PC-9 (cell line): ENCODE data around the gene ERC2. TPM values are rescaled to one million over a fixed set of nuclear protein-coding genes. Genes with fewer than 3 reads are reported as not detected.

Experiments
- BruUV-seq: library from RNA; stranded (reverse); fragments of 400-500 nt; replicated peaks from 2 replicates; lab custom pipeline; 2021; lab: Mats Ljungman, UMichigan
- CTCF ChIA-PET: fragments of 300-600 bp; sonication (Branson Sonifier 250); formaldehyde crosslinking; loops from one replicate; lab custom pipeline; 2022; ENCODE audit warnings: antibody characterized with exemption; lab: Charles Lee
- POLR2A ChIA-PET: fragments of 300-600 bp; sonication (Branson Sonifier 250); formaldehyde crosslinking; loops from one replicate; lab custom pipeline; 2022; ENCODE audit warnings: antibody characterized with exemption; ENCODE audit not compliant: unreplicated experiment; lab: Charles Lee
- DNase-seq, 2 experiments: peaks; one replicate each; pipeline versions ENCODE4 v3.0.0 to v3.0.0-alpha.2; 2015 to 2022; ENCODE audit warnings: mixed read lengths in 1 of 2
- H2AFZ ChIP-seq: fragments of 200-600 bp; sonication (generic); 2 replicates; pipeline ENCODE4 v1.8.1; 2017; ENCODE audit warnings: antibody characterized with exemption
- H3F3A ChIP-seq: fragments of 200-600 bp; sonication (generic); 2 replicates; pipeline ENCODE4 v1.8.1; 2017; ENCODE audit warnings: antibody characterized with exemption, mild to moderate bottlenecking, low read depth; ENCODE audit not compliant: insufficient read depth
- H3K27ac ChIP-seq: fragments of 200-600 bp; sonication (generic); 2 replicates; pipeline ENCODE4 v1.6.1; 2016; ENCODE audit warnings: mixed run types
- H3K27me3 ChIP-seq: fragments of 200-600 bp; sonication (generic); 2 replicates; pipeline ENCODE4 v1.6.1; 2016; ENCODE audit warnings: low read depth, mixed run types; ENCODE audit not compliant: insufficient read depth
- H3K36me3 ChIP-seq: fragments of 200-600 bp; sonication (generic); 2 replicates; pipeline ENCODE4 v1.6.1; 2016; ENCODE audit warnings: low read depth, mixed run types
- H3K4me1 ChIP-seq: fragments of 200-600 bp; sonication (generic); replicated peaks from 2 replicates; pipeline ENCODE4 v1.6.1; 2016; ENCODE audit warnings: mixed run types; ENCODE audit not compliant: insufficient read depth
- H3K4me2 ChIP-seq: fragments of 200-600 bp; sonication (generic); 2 replicates; pipeline ENCODE4 v1.6.1; 2017; ENCODE audit warnings: mixed run types
- H3K4me3 ChIP-seq: fragments of 200-600 bp; sonication (generic); 2 replicates; pipeline ENCODE4 v1.6.1; 2016; ENCODE audit warnings: mixed run types
- H3K79me2 ChIP-seq: fragments of 200-600 bp; sonication (generic); 2 replicates; pipeline ENCODE4 v1.6.1; 2017; ENCODE audit warnings: low read depth, mixed run types
- H3K9me2 ChIP-seq: fragments of 200-600 bp; sonication (generic); 2 replicates; pipeline ENCODE4 v1.8.1; 2017; ENCODE audit warnings: mild to moderate bottlenecking; ENCODE audit not compliant: insufficient read depth
- H3K9me3 ChIP-seq: fragments of 200-600 bp; sonication (generic); 2 replicates; pipeline ENCODE4 v1.8.1; 2016; ENCODE audit warnings: low read depth; ENCODE audit not compliant: insufficient read depth
- H4K20me1 ChIP-seq: fragments of 200-600 bp; sonication (generic); 2 replicates; pipeline ENCODE4 v1.8.1; 2017; ENCODE audit not compliant: insufficient read depth
- CTCF ChIP-seq: fragments of 200-600 bp; sonication (generic); conservative IDR thresholded peaks from 2 replicates; pipeline ENCODE4 v1.6.1; 2017; ENCODE audit warnings: mixed run types, antibody characterized with exemption, mild to moderate bottlenecking, moderate library complexity
- EZH2 ChIP-seq: fragments of 200-600 bp; sonication (generic); IDR thresholded peaks from 2 replicates; pipeline ENCODE4 v1.8.0; 2017; ENCODE audit warnings: antibody characterized with exemption, low read depth
- intact Hi-C: fragments of 100-400 bp; cut with micrococcal nuclease; formaldehyde crosslinking; loops from one replicate; pipeline ENCODE4 v1.10.0; 2022; ENCODE audit not compliant: unreplicated experiment
- total RNA-seq: library from RNA; stranded (reverse); gene quantifications from 2 replicates; pipeline ENCODE4 v1.2.3, GENCODE V29; 2021

Gene ERC2
- total RNA-seq, 1 experiment from 2014 or later = 1.4 TPM

DNA sequence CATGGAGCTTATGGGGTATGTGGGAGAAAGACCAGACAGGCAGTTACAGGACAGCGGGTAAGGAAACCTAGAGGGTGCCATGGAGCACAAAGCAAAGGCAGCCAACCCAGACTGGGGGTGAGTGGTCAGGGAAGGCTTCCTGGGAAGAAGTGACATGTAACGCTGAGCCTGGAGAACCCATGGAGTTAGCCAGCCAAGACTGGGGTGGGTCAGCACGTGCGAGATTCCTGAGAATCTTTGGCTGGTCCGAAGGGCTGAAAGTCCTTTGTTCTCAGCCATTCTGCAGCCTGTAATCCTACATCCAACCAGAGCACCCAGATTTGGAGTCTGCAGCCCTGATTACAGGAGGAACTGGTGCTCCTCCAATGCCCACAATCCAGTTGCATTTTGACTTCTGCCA, 861.1 kb downstream of the ERC2 start:
- no peaks in the 10 kb centered on the region for H3K27me3 ChIP-seq
- BruUV-seq = no TSS peak
- H3K4me2 ChIP-seq = no peak overlapping the region
- intact Hi-C loops = no loop called here
- H3K27ac ChIP-seq = no peak overlapping the region
- CTCF ChIA-PET = no interaction called here
- no peaks in the 10 kb centered on the region for H4K20me1 ChIP-seq
- H3K4me3 ChIP-seq = no peak overlapping the region
- H3K36me3 ChIP-seq = no peaks in the 10 kb centered on the region
- H3K9me2 ChIP-seq = no peaks in the 10 kb centered on the region
- TF ChIP-seq CTCF (no peak), EZH2 (no peak)
- no peaks in the 10 kb centered on the region for H3K79me2 ChIP-seq
- H2AFZ ChIP-seq = no peak overlapping the region
- no peak for DNase-seq
- POLR2A ChIA-PET = no interaction called here
- H3K9me3 ChIP-seq = no peaks in the 10 kb centered on the region
- peaks cover 12% of the 10 kb centered on the region for H3K4me1 ChIP-seq
- no peaks in the 10 kb centered on the region for H3F3A ChIP-seq

- no peak overlapping the region for H3K4me2 ChIP-seq
- H3K9me3 ChIP-seq = no peaks in the 10 kb centered on the region
- H3K27me3 ChIP-seq = no peaks in the 10 kb centered on the region
- no peak overlapping the region for H3K27ac ChIP-seq
- TF ChIP-seq CTCF (no peak), EZH2 (no peak)
- H3K9me2 ChIP-seq = no peaks in the 10 kb centered on the region
- no peak overlapping the region for H2AFZ ChIP-seq
- H3K4me3 ChIP-seq = no peak overlapping the region
- no TSS peak for BruUV-seq
- no peaks in the 10 kb centered on the region for H4K20me1 ChIP-seq
- no peak for DNase-seq
- H3K4me1 ChIP-seq = peaks cover 12% of the 10 kb centered on the region
- H3K79me2 ChIP-seq = no peaks in the 10 kb centered on the region
- CTCF ChIA-PET = no interaction called here
- intact Hi-C loops = no loop called here
- no peaks in the 10 kb centered on the region for H3K36me3 ChIP-seq
- H3F3A ChIP-seq = no peaks in the 10 kb centered on the region
- POLR2A ChIA-PET = no interaction called here
Observed at GRCh38 chr3:55605443-55606236, 862.6 kb downstream of the ERC2 start.

- no peaks in the 10 kb centered on the region for H3K9me2 ChIP-seq
- H3K36me3 ChIP-seq = no peaks in the 10 kb centered on the region
- H3K4me1 ChIP-seq = peaks cover 12% of the 10 kb centered on the region
- no peaks in the 10 kb centered on the region for H3K27me3 ChIP-seq
- H3F3A ChIP-seq = no peaks in the 10 kb centered on the region
- no peak for DNase-seq
- CTCF ChIA-PET = no interaction called here
- no TSS peak for BruUV-seq
- intact Hi-C loops = no loop called here
- H2AFZ ChIP-seq = peak overlapping the region; percentile 62; the same call in 1 of the 2 replicates
- no peaks in the 10 kb centered on the region for H4K20me1 ChIP-seq
- POLR2A ChIA-PET = no interaction called here
- peak overlapping the region; percentile 46 for H3K4me2 ChIP-seq
- H3K27ac ChIP-seq = peak overlapping the region; percentile 50; the same call in 1 of the 2 replicates
- no peaks in the 10 kb centered on the region for H3K79me2 ChIP-seq
- TF ChIP-seq EZH2 (no peak), CTCF (no peak)
- H3K4me3 ChIP-seq = no peak overlapping the region
- no peaks in the 10 kb centered on the region for H3K9me3 ChIP-seq
Observed at GRCh38 chr3:55604846-55605245, 863.4 kb downstream of the ERC2 start.
